Measurements from ENCODE around the gene ARID1B.

Gene ARID1B

GRCh38 chr6:157172231-157172701 is 395.1 kb downstream of the ARID1B start:
- DNase-seq, result no peak

DNA sequence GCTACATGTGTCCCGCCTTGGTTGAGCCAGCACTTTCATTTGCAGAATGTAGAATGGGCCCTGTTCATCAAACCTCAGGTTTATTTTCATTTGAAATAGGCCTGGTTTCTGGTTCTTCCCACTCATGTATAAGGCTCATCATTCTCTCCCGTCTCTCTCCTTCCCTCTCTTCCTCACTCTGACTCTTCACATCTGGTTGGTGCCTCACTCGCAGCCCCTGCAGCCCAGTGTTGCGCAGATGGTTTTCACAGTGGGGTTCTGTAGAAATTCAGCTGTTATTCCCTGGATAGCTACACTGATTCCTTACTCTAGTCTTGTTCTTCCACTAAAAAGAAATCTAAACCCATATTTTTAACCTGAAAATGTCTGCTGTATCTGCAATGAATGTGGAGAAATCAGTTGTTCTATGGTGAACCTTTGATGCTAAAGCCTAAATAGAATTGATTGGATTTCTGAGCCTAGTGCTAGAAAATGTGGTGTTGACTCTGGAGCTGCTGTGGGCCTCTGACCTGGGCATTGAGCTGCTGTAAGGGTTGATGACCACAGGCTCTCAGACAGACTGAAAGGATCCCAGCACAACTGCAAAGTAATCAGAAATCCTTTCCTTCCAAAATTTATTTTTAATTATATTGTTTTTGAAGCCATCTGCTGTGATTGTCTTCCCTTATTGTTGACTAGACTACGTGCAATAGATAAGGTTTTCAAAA is 395.8 kb downstream of the ARID1B start:
- DNase-seq, result no peak

- no peak for DNase-seq
Measured at GRCh38 chr6:157173776-157174175, 396.6 kb downstream of the ARID1B start.

DNA sequence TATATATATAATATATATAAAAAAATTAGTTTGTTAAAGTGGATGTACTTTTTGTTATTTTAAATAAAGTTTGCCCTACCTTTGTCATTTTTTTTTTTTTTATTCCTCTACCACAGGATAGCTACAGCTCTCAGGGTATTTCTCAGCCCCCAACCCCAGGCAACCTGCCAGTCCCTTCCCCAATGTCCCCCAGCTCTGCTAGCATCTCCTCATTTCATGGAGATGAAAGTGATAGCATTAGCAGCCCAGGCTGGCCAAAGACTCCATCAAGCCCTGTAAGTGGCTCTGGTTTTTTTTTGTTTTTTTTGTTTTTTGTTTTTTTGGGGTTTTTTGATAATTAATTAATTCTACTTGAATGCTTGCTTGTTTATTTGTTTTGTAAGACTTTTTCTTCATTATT is 397.6 kb downstream of the ARID1B start:
- no peak for DNase-seq

GRCh38 chr6:157177731-157178336 is 400.7 kb downstream of the ARID1B start:
- DNase-seq, result no peak

DNA sequence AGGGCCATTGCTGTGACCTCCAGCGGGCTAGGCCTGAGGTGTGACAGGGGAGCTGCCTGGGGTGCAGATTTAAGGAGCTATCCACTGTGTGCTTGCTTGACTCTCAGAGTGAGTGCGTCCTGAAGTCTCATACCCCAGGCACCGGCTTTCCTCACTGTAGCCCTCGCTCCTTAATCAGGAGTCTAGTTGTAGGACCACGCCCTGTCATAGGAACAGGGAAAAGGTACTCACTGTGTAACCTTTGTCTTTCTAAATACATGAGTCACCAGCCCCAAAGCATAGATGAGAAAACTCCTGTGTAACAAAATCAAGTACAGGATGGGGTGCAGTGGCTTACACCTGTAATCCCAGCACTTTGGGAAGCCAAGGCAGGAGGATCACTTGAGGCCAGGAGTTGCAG is 404.5 kb downstream of the ARID1B start:
- DNase-seq, result no peak

DNA sequence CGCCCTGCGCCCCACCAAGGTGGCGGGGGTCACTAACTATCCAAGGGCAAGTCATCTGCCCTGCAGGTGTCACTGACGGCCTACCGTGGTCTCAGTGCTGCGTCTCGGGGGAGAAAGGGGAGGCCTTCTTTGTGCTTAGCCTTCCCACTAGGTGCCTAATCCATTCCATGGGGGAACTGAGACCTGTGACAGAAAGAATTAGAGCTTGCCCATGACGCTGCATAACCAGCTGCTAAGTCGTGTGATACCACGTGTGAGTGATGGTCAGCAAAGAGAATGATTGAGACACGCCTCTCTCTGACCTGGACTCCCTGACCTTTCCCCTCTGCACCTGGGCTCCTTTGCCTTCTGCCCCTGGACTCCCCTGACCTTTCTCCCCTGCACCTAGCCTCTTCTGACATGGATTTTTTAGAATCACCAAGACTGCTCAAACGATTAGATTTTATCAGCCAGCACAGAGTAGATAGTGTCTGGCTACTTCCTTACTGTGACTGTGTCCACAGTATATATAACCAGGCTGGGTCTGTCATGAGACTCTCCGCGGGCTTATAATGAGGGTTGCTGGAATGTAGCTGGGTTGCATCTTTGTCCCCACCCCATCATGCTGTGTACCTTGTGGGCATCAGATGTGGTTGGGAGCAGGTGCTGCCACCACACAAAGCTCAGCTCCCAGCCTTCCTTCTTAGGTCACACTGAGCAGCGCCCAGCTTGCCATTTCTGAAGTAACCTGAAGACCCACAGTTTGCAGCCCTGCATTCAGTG is 405.5 kb downstream of the ARID1B start:
- no peak for DNase-seq

DNA sequence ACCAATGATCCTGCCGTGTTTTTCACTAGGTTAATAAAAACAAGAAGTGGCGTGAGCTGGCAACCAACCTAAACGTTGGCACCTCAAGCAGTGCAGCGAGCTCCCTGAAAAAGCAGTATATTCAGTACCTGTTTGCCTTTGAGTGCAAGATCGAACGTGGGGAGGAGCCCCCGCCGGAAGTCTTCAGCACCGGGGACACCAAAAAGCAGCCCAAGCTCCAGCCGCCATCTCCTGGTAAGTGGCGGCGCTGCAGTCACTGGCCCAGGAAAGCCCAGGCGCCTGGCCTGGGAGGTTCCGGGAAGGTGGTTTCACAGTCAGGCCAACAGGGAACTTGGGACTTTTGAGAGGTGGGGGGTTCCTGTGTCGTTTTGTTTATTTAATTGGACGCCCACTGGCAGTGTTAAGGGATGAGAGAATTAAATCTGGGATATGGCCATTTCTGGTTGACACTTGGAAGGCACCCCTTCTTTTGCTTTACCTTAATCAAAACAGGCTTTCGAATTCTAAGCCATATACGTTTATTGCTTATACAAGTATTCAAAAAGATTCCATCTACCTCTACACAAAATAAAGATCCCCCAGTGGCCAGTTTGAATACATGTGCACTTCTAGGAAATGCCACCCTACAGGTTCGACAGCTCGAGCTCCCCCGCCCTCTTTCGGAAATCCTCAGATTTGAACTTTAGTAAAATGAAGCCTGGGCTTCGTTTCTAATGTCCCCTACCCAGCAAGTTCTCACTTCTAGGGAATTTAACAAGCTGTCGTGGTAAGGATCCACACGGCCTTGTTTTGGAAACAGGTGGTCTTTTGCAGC is 407.2 kb downstream of the ARID1B start:
- DNase-seq, result no peak

DNA sequence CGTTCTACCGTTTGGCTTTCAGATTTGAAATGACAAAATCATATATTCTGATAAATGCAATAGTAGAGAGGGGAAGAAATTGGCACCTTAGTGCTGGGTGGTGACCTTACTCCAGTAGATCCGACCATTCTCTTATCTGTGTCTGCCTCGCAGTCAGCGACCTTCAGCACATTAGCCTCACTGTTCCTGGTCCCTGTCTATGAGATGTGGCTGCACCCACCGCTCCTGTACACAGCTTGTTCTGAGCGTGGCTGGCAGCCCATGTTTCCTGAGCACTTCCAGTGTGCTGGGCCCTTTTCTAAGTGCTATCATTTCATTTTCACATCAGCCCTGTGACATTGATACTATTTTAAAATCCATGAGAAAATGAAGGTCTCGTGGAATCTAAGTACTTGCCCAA is 408.0 kb downstream of the ARID1B start:
- no peak for DNase-seq

GRCh38 chr6:157185986-157186385 is 408.8 kb downstream of the ARID1B start:
- no peak for DNase-seq

- DNase-seq, result no peak
Measured at GRCh38 chr6:157186785-157187181, 409.6 kb downstream of the ARID1B start.

DNA sequence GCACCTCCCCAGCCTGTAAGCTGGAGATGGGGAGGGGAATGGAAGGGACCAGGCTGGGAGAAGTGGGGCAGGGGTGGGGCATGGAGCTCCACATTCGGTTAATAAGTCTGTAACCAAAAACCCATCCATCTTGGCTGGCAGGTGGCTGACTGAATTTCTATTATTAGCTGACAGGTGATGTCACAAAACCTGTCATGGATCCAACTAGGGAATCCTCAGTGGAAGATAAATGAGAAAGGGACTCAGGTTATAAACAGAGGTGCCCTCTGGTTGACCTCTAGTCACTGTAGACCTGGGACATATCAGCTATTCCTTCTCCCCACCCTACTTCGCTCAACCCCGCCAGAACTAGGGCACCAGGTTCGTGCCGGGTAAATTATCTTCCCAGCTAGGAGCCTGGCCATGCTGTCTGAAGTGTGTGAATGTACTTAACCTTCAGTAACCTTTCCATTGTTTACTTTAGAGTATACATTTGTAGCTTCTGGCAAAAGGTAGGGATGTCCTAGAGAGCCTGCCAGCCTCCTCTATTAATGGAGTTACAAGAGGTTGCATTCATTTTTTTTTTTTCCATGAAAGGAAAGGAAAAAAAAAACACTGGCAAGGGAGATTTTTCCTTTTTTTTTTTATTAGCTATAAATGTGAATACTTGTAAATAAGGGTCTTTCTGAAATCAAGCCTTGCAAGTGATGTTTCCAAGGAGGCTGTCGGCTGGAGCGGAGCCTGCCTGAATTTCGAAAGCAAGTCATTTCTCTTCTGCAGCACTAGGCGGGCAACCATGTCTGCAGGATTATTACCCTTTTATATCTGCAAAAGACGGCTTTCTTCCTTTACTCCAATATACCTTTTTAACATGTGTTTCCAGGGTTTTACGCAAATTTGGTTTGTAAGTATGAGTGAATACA is 410.3 kb downstream of the ARID1B start:
- DNase-seq, result no peak

DNA sequence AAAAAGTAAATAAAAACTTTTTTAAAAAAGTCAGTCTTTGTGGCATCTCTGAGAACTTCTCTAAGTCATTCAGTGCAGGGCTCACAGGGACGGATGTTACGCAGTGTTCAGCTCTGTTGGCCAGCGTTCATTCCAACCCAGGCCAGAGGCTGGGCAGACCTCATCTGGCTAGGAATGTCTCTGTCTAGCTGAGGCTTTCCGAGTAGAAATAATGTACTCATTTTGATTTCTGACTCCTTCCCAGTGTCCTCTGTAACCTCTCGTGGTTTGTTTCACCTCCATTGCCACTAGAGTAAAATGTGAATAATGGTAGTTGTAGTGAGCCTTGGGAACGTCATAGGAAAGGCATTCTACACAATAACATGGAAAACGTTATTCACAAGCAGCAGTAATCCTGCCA is 411.0 kb downstream of the ARID1B start:
- no peak for DNase-seq

- no peak for DNase-seq
Measured at GRCh38 chr6:157193443-157193996, 416.3 kb downstream of the ARID1B start.

DNA sequence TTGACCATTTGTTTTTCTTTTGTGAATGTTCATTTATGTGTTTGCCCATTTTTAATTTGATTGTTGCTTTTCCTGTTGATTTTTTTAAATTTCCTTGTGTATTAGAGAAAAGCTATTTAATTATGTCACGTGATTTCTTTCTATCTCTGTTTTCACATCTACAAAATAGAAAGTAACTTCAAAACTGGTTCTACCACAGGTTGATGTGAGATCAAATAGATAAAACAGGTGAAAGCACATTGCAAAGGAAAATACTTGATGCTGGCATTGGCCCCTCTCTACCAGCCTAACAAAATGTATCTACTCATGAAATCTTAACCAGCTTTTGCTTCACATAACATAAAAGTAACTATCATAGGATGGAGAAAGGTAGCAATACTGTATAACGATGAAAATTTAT is 416.9 kb downstream of the ARID1B start:
- no peak for DNase-seq

GRCh38 chr6:157194643-157195042 is 417.5 kb downstream of the ARID1B start:
- no peak for DNase-seq

- DNase-seq, result no peak
Measured at GRCh38 chr6:157196391-157196790, 419.2 kb downstream of the ARID1B start.

DNA sequence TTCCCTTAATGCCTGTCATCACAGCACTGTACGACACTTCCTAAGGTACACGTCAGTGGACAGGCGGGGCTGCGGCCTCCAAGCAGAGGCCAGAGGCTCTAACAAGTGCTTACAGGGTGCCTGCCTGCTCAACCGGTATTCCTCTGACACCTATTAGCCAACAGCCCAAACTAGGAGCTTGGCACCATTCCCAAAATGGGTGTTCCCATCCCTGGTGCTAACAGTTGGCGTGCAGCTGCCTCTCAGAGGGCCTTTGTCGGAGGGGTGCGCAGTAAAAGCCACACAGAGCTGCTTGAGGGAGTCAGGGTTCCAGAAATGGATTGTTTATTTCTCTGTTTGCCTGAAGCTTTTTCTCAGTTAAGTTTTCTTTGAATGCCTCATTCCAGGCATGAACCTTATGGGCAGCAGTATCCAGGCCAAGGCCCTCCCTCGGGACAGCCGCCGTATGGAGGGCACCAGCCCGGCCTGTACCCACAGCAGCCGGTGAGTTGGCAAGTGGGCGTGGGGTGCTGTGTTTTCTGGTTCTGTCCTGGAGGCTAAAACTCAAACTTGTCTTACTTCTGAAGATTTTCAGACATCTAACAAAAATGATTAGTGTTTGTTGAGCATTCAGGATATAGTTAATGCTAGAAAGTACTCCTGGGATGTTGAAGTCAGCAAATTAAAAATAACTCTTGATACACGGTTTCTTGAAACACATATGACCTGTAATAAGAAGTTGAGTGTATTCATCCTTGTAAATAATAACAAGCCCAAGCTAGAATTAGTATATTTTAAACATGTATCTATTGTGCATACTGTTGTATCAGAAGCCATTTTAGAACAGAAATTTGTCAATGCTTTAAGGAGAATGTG is 421.5 kb downstream of the ARID1B start:
- DNase-seq, result no peak

DNA sequence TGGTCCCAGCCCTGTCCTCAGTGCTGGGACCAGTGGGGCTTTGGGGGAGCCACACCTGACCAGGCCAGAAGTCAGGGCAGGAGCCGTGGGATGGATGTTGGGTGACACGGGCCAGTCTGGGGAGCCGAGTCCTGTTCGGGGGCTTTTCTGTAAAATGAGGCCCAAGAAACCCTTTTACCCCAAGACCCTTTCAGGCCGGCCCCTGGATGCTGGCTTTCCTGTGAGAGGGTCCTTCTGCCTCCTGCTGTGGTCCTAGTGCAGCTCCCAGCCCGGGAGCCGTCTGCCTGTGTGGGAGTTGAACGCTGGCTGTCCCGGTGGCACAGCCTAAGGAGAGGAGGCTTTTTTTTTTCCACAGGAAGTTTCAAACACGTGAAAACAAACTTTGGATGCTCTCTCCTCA is 422.9 kb downstream of the ARID1B start:
- no peak for DNase-seq

DNA sequence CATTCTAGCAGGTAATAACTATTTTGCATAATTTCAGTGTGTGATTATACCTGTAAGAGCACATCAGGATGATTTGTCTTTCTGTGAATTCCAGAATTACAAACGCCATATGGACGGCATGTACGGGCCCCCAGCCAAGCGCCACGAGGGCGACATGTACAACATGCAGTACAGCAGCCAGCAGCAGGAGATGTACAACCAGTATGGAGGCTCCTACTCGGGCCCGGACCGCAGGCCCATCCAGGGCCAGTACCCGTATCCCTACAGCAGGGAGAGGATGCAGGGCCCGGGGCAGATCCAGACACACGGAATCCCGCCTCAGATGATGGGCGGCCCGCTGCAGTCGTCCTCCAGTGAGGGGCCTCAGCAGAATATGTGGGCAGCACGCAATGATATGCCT is 423.4 kb downstream of the ARID1B start:
- DNase-seq, result no peak

GRCh38 chr6:157201083-157201482 is 423.9 kb downstream of the ARID1B start:
- DNase-seq, result no peak
